Lower lobe of right lung (tissue), 2 donors: Measurements from ENCODE around the gene BTG2. TPM values are rescaled to one million over a fixed set of nuclear protein-coding genes. Genes with fewer than 3 reads are reported as not detected.

Experiments used
- ATAC-seq, 2 donors: fragments of 200-7000 bp; cut with Tn5 transposase; one replicate each; pipeline ENCODE4 v1.9.1; 2020 to 2022; ENCODE audit warnings: mild to moderate bottlenecking in 2 of 2, moderate library complexity in 2 of 2
- DNase-seq: peaks from one replicate; pipeline ENCODE4 v3.0.0-alpha.2; 2020
- H3K27ac ChIP-seq: fragments of 200-600 bp; one replicate; pipeline ENCODE4 v1.8.0; 2022
- H3K27me3 ChIP-seq: fragments of 200-600 bp; one replicate; pipeline ENCODE4 v1.8.0; 2022; ENCODE audit warnings: low read depth
- H3K36me3 ChIP-seq: fragments of 200-600 bp; one replicate; pipeline ENCODE4 v1.8.0; 2022; ENCODE audit warnings: mild to moderate bottlenecking
- H3K4me1 ChIP-seq: fragments of 200-600 bp; one replicate; pipeline ENCODE4 v1.8.0; 2022
- H3K4me3 ChIP-seq: fragments of 200-600 bp; one replicate; pipeline ENCODE4 v1.8.0; 2022; ENCODE audit warnings: mild to moderate bottlenecking
- H3K9me3 ChIP-seq: fragments of 200-600 bp; one replicate; pipeline ENCODE4 v1.8.0; 2022
- CTCF ChIP-seq: fragments of 200-600 bp; IDR thresholded peaks from one replicate; pipeline ENCODE4 v1.8.0; 2022; ENCODE audit warnings: antibody characterized with exemption, mild to moderate bottlenecking
- intact Hi-C: fragments of 100-400 bp; cut with DNase I; formaldehyde crosslinking; loops from one replicate; pipeline ENCODE4 v1.11.0; 2022
- total RNA-seq: library from RNA; stranded (reverse); fragmentation: NEBNext Ultra II Directional; extraction: Animal tissue kit (Norgen Biotek cat#: 25700); gene quantifications from one replicate; pipeline ENCODE4 v1.2.1, GENCODE V29; 2021
- donor health status: DM: no; HTN: yes; CAD: no; lungs with severe emphysema.

BTG2 gene
- total RNA-seq, 1 donor from 2014 or later = 96.7 TPM

- Histone ChIP-seq H3K4me1 (peaks cover 23% of the 10 kb centered on the region), H3K4me3 (no peak overlapping the region), H3K27ac (peak overlapping the region; percentile 36), H3K9me3 (no peaks in the 10 kb centered on the region), H3K36me3 (no peaks in the 10 kb centered on the region), H3K27me3 (no peaks in the 10 kb centered on the region)
- DNase-seq = no peak
- TF ChIP-seq CTCF = no peak
- intact Hi-C loops = loop anchor here (10.0 kb wide), 1 partner anchor 139 kb away; no protein-coding TSS in a partner anchor
- no peak for ATAC-seq
Measured at GRCh38 chr1:203346060-203346768, 40.9 kb downstream of the BTG2 start.

- intact Hi-C loops = loop anchor here (10.0 kb wide), 1 partner anchor 138 kb away; no protein-coding TSS in a partner anchor
Measured at GRCh38 chr1:203346769-203347102, 41.4 kb downstream of the BTG2 start.

GRCh38 chr1:203349166-203349565 is 43.8 kb downstream of the BTG2 start:
- intact Hi-C loops = loop anchor here (10.0 kb wide), 1 partner anchor 136 kb away; no protein-coding TSS in a partner anchor
- H3K9me3 ChIP-seq = no peaks in the 10 kb centered on the region
- no peaks in the 10 kb centered on the region for H3K27me3 ChIP-seq
- peaks cover 18% of the 10 kb centered on the region for H3K4me1 ChIP-seq
- no peak for DNase-seq
- no peak for TF ChIP-seq CTCF
- H3K4me3 ChIP-seq = no peak overlapping the region
- H3K27ac ChIP-seq = no peak overlapping the region
- no peaks in the 10 kb centered on the region for H3K36me3 ChIP-seq
- ATAC-seq = no peak

More at GRCh38 chr1:203346769-203347102, 41.4 kb downstream of the BTG2 start:
- no peak for TF ChIP-seq CTCF
- ATAC-seq (no peak), DNase-seq (no peak)
- Histone ChIP-seq H3K4me3 (no peak overlapping the region), H3K4me1 (peaks cover 28% of the 10 kb centered on the region), H3K27ac (no peak overlapping the region), H3K9me3 (no peaks in the 10 kb centered on the region), H3K36me3 (no peaks in the 10 kb centered on the region), H3K27me3 (no peaks in the 10 kb centered on the region)

- Histone ChIP-seq H3K4me1 (peaks cover 18% of the 10 kb centered on the region), H3K27me3 (no peaks in the 10 kb centered on the region), H3K4me3 (peak overlapping the region; percentile 36), H3K27ac (no peak overlapping the region), H3K36me3 (no peaks in the 10 kb centered on the region), H3K9me3 (no peaks in the 10 kb centered on the region)
- ATAC-seq = peak in 1 of 2 donors; percentile 14
- no peak for DNase-seq
- intact Hi-C loops = loop anchor here (10.0 kb wide), 1 partner anchor 135 kb away; no protein-coding TSS in a partner anchor
- TF ChIP-seq CTCF = no peak
Measured at GRCh38 chr1:203349773-203350524, 44.6 kb downstream of the BTG2 start.

- intact Hi-C loops = no loop called here
- ATAC-seq = peak; percentile 61
- peak within 1 kb of the TSS; percentile 36 for H3K4me3 ChIP-seq
Measured at GRCh38 chr1:203351037-203351625, 45.8 kb downstream of the BTG2 start, which contains the start of gene FMOD. TSS of gene FMOD (minus strand) at chr1:203351122. CDS start at chr1:203348270, 2,852 bp downstream.

More at GRCh38 chr1:203351037-203351625, 45.8 kb downstream of the BTG2 start, which contains the start of gene FMOD:
- Histone ChIP-seq H3K4me1 (peaks cover 15% of the 10 kb centered on the region), H3K9me3 (no peaks in the 10 kb centered on the region), H3K36me3 (no peaks in the 10 kb centered on the region), H3K27ac (peak within 1 kb of the TSS; percentile 38), H3K27me3 (no peaks in the 10 kb centered on the region)
- no peak for TF ChIP-seq CTCF
- DNase-seq = no peak
